Sigmoid colon (tissue), 4 donors: ENCODE results near the gene LRRC45.

Experiments used
- CTCF ChIP-seq, 4 experiments: fragments of 450-650 bp in 3 of 4; fragments of 200-600 bp in 1 of 4; IDR thresholded peaks; one replicate each; pipeline ENCODE4 v1.5.1; 2016 to 2019; ENCODE audit warnings: antibody characterized with exemption in 4 of 4, mild to moderate bottlenecking in 3 of 4, moderate library complexity in 2 of 4
- EP300 ChIP-seq, 4 donors: sonication (generic); formaldehyde crosslinking; IDR thresholded peaks; one replicate each; pipeline ENCODE4 v1.6.1; 2017; ENCODE audit warnings: antibody characterized with exemption in 4 of 4

DNA sequence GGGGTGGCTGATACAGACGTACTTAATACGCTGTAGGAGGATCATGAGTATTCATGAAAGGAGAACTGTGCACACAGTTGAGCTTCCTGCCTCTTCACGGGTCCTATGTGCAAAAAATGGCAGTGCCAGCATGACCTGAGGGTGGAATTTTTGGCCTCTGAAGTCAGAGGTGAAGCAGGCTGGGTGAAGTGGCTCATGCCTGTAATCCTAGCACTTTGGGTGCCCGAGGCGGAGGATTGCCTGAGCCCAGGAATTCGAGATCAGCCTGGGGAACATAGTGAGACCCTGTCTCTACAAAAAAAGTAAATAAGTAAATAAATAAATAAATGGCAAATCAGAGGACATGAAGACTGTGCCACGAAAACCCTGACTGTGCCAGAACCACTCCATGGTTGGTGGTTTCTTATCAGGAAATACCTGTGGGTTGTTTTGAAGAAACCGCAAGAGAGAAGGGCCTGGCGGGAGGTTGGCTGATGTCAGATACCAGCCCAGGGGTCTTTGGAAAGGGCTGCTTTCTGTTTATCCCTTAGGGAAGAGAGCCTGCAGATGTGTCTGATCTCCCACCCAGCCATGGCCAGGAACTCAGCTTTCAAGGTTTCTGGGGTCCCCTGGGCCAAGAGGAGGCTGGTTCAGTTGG lies 42.3 kb upstream of the LRRC45 start:
- TF ChIP-seq CTCF (IDR thresholded peaks at IDR 0.05) = no peak
- TF ChIP-seq EP300 (IDR thresholded peaks at IDR 0.05) = no peak
